ENCODE measurements around the gene SPDYE3.
"Not testable (repeated sequence)": the region's sequence is repeated elsewhere in the genome, so short reads cannot be mapped to it uniquely, and the experiment has no call there.

The SPDYE3 gene

DNA sequence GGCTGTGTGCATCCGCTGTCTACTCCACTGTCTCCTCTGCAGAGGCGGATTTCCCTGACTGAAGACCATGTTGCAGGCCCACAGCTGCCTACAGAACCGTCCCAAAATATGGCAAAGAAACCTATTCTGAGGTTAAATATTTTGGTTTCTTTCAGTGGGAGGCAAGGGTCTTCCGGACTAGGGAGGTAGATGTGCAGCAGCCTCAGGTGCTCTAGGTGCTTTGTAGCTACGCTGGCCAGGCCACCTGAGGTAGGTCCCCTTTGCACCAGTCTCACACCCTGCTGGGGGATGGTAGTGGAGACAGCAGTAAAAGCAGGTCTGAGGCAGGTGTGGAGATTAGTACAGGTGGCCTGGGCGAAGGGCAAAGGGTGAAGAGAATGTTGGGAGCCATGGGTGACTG lies 42.3 kb downstream of the SPDYE3 start:
- Histone ChIP-seq H3K36me3 (ENCODE audit: control insufficient read depth, insufficient read depth, low read length) (no peaks in the 10 kb centered on the region), H3K4me3 (ENCODE audit: low read depth, low read length) (no peak overlapping the region), H3K27me3 (ENCODE audit: control insufficient read depth, insufficient read depth, low read length) (no peaks in the 10 kb centered on the region), H3K4me1 (peaks cover 2% of the 10 kb centered on the region), H3K4me2 (ENCODE audit: low read length) (no peak overlapping the region), H3K27ac (no peak overlapping the region), H3K9ac (no peak overlapping the region), H3K9me3 (ENCODE audit: control insufficient read depth, low read length) (no peaks in the 10 kb centered on the region), H3K79me2 (peaks cover 10% of the 10 kb centered on the region), H2AFZ (no peak overlapping the region)
- TF ChIP-seq, protein P1, sequence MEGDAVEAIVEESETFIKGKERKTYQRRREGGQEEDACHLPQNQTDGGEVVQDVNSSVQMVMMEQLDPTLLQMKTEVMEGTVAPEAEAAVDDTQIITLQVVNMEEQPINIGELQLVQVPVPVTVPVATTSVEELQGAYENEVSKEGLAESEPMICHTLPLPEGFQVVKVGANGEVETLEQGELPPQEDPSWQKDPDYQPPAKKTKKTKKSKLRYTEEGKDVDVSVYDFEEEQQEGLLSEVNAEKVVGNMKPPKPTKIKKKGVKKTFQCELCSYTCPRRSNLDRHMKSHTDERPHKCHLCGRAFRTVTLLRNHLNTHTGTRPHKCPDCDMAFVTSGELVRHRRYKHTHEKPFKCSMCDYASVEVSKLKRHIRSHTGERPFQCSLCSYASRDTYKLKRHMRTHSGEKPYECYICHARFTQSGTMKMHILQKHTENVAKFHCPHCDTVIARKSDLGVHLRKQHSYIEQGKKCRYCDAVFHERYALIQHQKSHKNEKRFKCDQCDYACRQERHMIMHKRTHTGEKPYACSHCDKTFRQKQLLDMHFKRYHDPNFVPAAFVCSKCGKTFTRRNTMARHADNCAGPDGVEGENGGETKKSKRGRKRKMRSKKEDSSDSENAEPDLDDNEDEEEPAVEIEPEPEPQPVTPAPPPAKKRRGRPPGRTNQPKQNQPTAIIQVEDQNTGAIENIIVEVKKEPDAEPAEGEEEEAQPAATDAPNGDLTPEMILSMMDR (IDR thresholded peaks at IDR 0.05) = no peak

DNA sequence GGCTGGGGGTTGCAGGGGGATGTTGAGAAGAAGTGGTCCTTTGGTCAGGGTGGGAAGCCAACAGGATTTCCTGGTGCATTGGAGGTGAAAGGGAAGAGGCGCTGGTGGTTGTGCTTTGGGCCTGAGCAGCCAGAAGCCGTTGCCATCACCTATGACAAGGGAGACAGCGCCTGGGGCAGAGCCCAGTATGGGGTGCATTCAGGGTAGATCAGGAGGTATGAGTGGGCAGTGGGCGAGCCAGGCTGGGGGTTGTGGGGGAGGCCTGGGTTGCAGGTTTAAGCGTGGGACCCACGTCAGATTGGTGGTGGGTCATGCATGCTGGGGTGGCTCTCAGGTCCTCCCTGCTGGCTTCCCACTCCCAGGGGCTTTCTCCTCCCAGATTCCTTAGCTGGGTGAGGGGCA lies 44.2 kb downstream of the SPDYE3 start:
- Histone ChIP-seq H2AFZ (no peak overlapping the region), H3K36me3 (ENCODE audit: control insufficient read depth, insufficient read depth, low read length) (no peaks in the 10 kb centered on the region), H3K4me3 (ENCODE audit: low read depth, low read length) (no peak overlapping the region), H3K9ac (no peak overlapping the region), H3K27me3 (ENCODE audit: control insufficient read depth, insufficient read depth, low read length) (no peaks in the 10 kb centered on the region), H3K79me2 (peaks cover 10% of the 10 kb centered on the region), H3K9me3 (ENCODE audit: control insufficient read depth, low read length) (no peaks in the 10 kb centered on the region), H3K27ac (no peak overlapping the region), H3K4me2 (ENCODE audit: low read length) (no peak overlapping the region), H3K4me1 (no peaks in the 10 kb centered on the region)
- TF ChIP-seq, protein P1 (IDR thresholded peaks at IDR 0.05) = no peak

DNA sequence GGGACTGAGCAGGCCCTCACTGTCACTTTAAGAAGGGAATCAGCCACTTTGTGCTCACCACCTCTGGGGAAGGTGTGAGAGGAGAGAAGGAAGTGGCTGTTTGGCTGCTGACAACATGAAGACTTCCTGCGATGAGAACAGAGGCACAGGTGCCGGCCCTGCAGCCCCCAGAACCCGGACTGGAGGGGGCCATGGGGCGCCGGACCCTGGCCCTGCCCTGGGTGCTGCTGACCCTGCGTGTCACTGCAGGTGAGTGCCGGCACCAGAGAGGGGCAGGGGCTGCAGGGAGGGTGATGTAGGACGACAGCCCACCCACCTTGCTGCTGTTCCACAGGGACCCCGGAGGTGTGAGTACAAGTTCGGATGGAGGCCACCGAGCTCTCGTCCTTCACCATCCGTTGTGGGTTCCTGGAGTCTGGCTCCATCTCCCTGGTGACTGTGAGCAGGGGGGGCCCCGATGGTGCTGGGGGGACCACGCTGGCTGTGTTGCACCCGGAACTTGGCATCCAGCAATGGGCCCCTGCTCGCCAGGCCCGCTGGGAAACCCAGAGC lies 44.8 kb downstream of the SPDYE3 start:
- H3K9ac ChIP-seq; H3K4me1 ChIP-seq; H2AFZ ChIP-seq; H3K4me2 ChIP-seq (ENCODE audit: low read length); H3K36me3 ChIP-seq (ENCODE audit: control insufficient read depth, insufficient read depth, low read length); H3K9me3 ChIP-seq (ENCODE audit: control insufficient read depth, low read length); H3K27me3 ChIP-seq (ENCODE audit: control insufficient read depth, insufficient read depth, low read length); H3K27ac ChIP-seq; H3K4me3 ChIP-seq (ENCODE audit: low read depth, low read length): not testable (repeated sequence)
- peaks cover 10% of the 10 kb centered on the region for H3K79me2 ChIP-seq

DNA sequence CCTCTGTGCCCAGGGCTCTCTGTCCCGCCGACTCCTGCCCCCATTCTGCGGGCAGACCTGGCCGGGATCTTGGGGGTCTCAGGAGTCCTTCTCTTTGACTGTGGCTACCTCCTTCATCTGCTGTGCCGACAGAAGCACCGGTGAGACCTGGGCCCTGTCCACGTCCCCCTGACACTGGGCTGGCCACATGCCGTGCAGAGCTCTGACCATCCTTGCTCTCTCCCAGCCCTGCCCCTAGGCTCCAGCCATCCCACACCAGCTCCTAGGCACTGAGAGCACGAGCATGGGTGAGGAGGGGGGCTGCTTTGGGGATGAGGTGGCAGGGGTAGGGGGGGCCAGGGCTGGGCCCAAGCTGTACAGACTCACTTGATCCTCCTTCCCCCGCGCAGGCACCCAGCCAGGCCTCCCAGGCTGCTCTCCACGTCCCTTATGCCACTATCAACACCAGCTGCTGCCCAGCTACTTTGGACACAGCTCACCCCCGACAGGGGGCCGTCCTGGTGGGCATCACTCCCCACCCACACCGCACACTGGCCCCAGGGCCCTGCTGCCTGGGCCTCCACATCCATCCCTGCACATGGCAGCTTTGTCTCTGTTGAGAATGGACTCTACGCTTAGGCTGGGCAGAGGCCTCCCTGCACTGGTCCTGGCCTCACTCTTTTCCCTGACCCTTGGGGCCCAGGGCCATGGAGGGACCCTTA lies 45.6 kb downstream of the SPDYE3 start:
- Histone ChIP-seq H3K27me3 (ENCODE audit: control insufficient read depth, insufficient read depth, low read length) (no peaks in the 10 kb centered on the region), H3K9ac (no peak overlapping the region), H3K4me1 (no peaks in the 10 kb centered on the region), H2AFZ (no peak overlapping the region), H3K27ac (no peak overlapping the region), H3K4me2 (ENCODE audit: low read length) (no peak overlapping the region), H3K4me3 (ENCODE audit: low read depth, low read length) (no peak overlapping the region), H3K36me3 (ENCODE audit: control insufficient read depth, insufficient read depth, low read length) (no peaks in the 10 kb centered on the region), H3K9me3 (ENCODE audit: control insufficient read depth, low read length) (no peaks in the 10 kb centered on the region), H3K79me2 (peaks cover 8% of the 10 kb centered on the region)
- TF ChIP-seq, protein P1 (IDR thresholded peaks at IDR 0.05) = no peak

DNA sequence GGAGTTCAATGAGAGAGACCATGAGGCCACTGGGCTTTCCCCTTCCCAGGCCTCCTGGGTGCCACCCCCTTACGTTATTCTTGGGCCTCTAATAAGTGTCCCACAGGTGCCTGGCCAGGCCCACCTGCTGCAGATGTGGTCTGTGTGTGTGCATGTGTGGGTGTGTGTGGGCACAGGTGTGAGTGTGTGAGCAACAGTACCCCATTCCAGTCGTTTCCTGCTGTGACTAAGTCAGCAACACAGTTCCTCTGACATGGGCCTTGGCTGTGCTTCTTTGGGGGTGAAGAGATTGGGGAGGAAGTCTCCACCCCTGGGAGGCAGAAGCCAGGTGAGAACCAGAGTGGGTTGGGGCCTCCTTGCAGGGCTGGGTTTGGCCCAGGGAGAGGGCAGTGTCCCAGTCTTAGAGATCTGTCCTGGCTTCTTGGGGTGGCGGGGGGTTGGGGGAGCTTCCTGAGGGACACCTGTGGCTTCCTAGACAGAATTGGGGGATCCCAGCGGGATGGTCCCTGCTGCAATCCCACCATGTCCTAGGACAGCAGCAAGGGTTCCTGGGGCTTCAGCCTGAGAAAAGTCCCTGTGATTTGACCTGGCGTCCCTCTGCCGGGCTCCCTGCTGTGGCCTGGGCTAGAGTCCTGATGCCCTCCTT lies 46.3 kb downstream of the SPDYE3 start:
- no peaks in the 10 kb centered on the region for H3K36me3 ChIP-seq (ENCODE audit: control insufficient read depth, insufficient read depth, low read length)
- H3K27me3 ChIP-seq (ENCODE audit: control insufficient read depth, insufficient read depth, low read length) = no peaks in the 10 kb centered on the region
- peaks cover 8% of the 10 kb centered on the region for H3K79me2 ChIP-seq
- H3K4me2 ChIP-seq (ENCODE audit: low read length) = no peak overlapping the region
- no peaks in the 10 kb centered on the region for H3K9me3 ChIP-seq (ENCODE audit: control insufficient read depth, low read length)
- H2AFZ ChIP-seq = no peak overlapping the region
- TF ChIP-seq, protein P1 (IDR thresholded peaks at IDR 0.05) = no peak
- no peak overlapping the region for H3K4me3 ChIP-seq (ENCODE audit: low read depth, low read length)
- H3K27ac ChIP-seq = no peak overlapping the region
- no peak overlapping the region for H3K9ac ChIP-seq
- H3K4me1 ChIP-seq = no peaks in the 10 kb centered on the region

All from parathyroid adenoma (tissue), 2 donors.